HUDEP-2 (cell line): ENCODE results near the gene BEGAIN.

Experiments used
- DNase-seq, 76 experiments: peaks; one replicate each; lab custom pipeline; 2025; ENCODE audit not compliant: unreplicated experiment in 76 of 76; lab: John Stamatoyannopoulos, UW

Gene BEGAIN

DNA sequence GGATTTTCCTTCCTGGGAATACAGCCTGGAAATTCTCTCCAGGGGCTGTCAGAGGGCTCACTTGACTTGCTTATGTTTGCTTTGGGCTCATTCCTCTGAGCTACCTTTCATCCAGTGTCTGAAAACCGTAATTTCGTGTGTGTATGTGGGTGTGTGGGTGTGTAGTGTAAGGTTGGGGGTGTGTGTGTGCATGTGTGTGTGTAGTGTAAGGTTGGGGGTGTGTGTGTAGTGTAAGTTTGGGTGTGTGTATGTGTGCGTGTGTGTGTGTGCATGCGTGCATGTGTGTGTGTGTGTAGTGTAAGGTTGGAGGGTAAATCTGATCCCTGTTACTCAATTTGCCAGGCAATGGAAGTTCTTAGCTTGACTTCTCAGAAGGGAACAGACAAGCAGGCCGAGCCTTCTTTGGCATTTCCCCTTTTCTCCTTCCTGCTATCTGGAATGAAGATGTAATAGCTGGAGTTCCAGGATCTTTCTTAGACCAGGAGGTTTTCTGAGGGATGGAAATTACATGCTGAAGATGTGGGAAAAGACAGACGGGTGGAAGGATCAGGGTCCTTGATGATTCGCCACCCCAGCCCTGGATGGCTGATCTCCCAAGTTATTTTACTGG lies 15.5 kb upstream of the BEGAIN start:
- no peak for DNase-seq

GRCh38 chr14:100601914-100602313 lies 14.7 kb upstream of the BEGAIN start:
- no peak for DNase-seq

DNA sequence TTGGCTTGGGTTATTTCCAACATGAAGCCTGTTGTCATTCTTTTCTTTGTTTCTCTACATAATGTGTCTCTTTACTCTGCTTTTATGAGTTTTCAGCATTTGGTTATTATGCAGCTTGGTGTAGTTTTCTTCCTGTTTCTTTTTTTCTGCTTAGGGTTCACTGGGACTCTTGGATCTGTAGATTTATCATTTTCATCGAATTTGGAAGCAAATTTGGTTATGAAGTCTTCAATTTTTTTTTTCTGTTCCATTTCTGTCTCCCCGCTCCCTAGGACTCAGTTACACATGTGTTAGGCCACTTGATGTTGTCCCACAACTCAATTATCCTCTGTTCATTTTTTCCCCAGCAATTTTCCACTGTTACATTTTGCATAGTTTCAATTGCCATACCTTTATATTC lies 13.8 kb upstream of the BEGAIN start:
- no peak for DNase-seq

DNA sequence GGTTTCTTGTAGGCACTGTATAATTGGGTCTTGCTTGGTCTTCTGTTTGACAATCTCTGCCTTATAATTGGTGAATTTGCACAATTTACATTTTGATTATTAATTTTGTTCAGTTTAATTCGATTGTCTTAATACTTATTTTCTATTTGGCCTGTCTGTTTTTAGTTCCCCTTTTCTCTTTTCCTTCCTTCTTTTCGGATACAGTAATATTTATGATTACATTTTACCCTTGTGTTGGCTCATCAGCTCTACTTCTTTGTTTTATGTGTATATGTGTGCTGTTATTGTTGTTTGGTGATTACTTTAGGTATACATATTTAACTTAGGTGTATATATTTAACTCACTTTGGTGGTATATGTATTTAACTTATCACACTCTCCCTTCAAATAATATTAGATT lies 12.8 kb upstream of the BEGAIN start:
- DNase-seq: no peak

GRCh38 chr14:100594625-100594951 lies 7.4 kb upstream of the BEGAIN start:
- DNase-seq: no peak

GRCh38 chr14:100593751-100594624 lies 6.8 kb upstream of the BEGAIN start:
- no peak for DNase-seq

- no peak for DNase-seq
Measured at GRCh38 chr14:100592972-100593371, 5.8 kb upstream of the BEGAIN start.

- DNase-seq: no peak
Measured at GRCh38 chr14:100592461-100592891, 5.3 kb upstream of the BEGAIN start.

GRCh38 chr14:100591453-100592371 lies 4.5 kb upstream of the BEGAIN start:
- DNase-seq: no peak

GRCh38 chr14:100590726-100591452 lies 3.7 kb upstream of the BEGAIN start:
- DNase-seq: no peak

GRCh38 chr14:100589760-100590469 lies 2.7 kb upstream of the BEGAIN start:
- DNase-seq: no peak

DNA sequence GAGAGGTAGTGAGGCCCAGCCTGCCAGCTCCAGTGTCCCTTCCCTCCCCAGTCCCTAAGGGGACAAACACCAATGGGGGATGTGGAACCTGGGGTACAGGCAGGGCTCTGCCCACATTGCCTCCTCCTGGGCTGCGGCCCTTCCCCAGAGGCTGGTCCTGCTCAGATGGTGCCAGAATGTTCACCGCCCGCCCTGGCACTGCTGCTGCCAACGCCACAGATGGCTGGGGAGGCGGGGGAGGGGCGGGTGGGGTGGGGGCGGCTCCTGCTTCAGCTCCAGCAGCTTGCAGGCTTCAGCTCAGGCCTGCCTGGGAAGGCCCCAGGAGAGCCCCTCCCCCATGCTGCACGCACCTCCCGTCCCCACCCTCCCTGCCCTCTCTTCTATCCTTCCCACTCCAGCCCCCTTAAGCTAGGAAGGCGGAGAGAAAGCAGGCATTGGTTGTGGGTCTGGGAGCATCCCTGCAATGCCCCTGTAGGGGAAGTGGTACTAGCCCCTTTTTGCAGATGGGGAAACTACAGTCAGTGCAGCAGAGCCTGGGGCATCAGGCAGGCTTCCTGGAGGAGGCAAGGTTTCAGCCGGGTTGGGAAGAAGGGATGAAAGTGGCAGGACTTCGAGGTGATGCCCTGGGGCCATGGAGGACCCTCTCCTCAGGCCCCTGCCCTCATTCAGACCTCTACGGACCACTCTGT lies 2.0 kb upstream of the BEGAIN start:
- DNase-seq: no peak

GRCh38 chr14:100588671-100589070 lies 1.5 kb upstream of the BEGAIN start:
- no peak for DNase-seq

DNA sequence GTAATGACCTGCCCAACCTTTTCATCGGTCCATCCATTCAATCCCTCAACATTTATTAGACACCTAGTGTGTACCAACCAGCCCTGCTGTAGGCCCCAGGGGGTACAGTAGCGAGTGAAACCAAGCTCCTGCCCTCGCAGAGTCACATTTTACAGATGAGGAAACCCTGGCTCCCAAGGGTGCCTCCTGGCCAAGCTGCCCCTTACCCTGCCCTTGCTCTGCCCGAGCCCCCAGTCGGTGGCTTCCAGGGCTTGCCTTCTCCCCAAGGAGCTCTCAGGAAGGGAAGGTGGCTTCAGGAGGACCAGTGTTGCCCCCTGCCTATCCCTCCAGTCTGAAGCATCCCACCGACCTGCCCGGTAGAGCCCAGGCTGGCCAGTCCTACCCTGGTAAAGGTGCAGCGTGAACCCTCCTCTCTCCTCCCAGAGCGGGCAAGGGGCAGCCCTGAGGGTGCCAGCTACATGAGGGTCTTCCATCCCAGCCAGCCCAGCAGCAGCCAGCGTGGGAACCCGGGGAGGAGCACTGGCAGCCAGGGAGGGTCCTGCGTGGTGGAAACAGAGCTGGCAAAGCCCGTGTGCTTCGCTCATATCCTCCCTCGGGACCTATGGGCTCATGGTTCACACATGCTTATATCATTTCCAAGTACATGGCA lies 670 bp upstream of the BEGAIN start:
- DNase-seq: no peak

- DNase-seq: no peak
Measured at GRCh38 chr14:100586403-100587085, 673 bp downstream of the BEGAIN start.

DNA sequence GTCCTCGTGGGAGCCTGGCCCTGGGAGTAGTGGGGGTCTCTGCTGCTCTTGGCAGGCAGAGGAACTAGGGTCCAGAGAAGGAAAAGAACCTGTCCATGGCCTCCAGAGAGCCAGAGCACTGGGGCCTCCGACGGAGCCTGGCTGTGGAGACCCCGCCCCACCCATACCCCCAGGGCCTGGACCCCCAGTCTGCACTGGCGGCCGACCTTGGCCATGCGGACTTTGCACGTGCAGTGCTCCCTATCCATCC lies 1.1 kb downstream of the BEGAIN start:
- DNase-seq: no peak

GRCh38 chr14:100585448-100586152 lies 1.6 kb downstream of the BEGAIN start:
- DNase-seq: no peak
